Measurements from ENCODE around the gene RHBDD3.

DNA sequence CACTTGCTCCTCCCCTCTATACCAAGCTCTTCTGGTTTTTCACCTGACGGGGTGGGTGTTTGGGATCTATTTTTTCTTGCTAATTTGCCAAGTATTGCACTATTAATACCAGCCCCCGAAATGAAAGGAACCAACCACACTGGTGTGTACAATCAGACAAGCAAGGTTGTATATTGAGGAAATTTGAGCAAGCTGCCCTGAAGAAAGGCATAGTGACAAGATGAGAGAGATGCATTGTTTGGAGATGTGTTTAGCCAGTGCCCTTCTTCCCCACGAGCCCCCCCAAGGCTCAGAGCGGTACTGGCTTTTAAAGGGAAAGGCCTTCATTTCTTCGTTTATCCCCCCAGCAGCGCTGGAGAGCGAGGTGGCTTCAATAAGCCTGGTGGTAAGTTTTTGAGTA is 23.4 kb upstream of the RHBDD3 start:
- TF ChIP-seq CTCF (IDR thresholded peaks at IDR 0.05) (no peak), EP300 (IDR thresholded peaks at IDR 0.05) (no peak), POLR2A (IDR thresholded peaks at IDR 0.05) (no peak), POLR2AphosphoS5 (IDR thresholded peaks at IDR 0.05) (no peak)
